Astrocyte (in vitro differentiated cells and primary cell): Measurements from ENCODE around the gene CREB3L1. TPM values are rescaled to one million over a fixed set of nuclear protein-coding genes. Genes with fewer than 3 reads are reported as not detected.

Experiments used
- DNase-seq: peaks from one replicate; pipeline ENCODE4 v3.0.0-alpha.2; 2010; ENCODE audit warnings: low read depth
- FAIRE-seq: peaks from 2 replicates; lab custom pipeline; 2011; peaks lifted over from hg19 to GRCh38; lab: Jason Lieb, UNC
- H2AFZ ChIP-seq: 2 replicates; pipeline ENCODE4 v1.6.0; 2012; ENCODE audit warnings: low read depth, low read length, inconsistent platforms
- H3K27ac ChIP-seq: 2 replicates; pipeline ENCODE4 v1.5.1; 2011; ENCODE audit warnings: low read depth, low read length, inconsistent platforms
- H3K27me3 ChIP-seq: 2 replicates; pipeline ENCODE4 v1.6.0; 2011; ENCODE audit warnings: low read length, inconsistent platforms; ENCODE audit not compliant: insufficient read depth
- H3K36me3 ChIP-seq: 2 replicates; pipeline ENCODE4 v1.5.1; 2011; ENCODE audit warnings: low read length, inconsistent platforms; ENCODE audit not compliant: insufficient read depth
- H3K4me1 ChIP-seq: 2 replicates; pipeline ENCODE4 v1.5.1; 2011; ENCODE audit warnings: low read length, inconsistent platforms; ENCODE audit not compliant: insufficient read depth
- H3K4me2 ChIP-seq: 2 replicates; pipeline ENCODE4 v1.6.0; 2012; ENCODE audit warnings: low read length, inconsistent platforms
- H3K4me3 ChIP-seq: 2 replicates; pipeline ENCODE4 v1.5.1; 2011; ENCODE audit warnings: low read depth, mild to moderate bottlenecking, low read length, inconsistent platforms; ENCODE audit not compliant: insufficient read depth
- H3K79me2 ChIP-seq: 2 replicates; pipeline ENCODE4 v1.6.0; 2012; ENCODE audit warnings: mild to moderate bottlenecking, low read length, inconsistent platforms; ENCODE audit not compliant: insufficient read depth
- H3K9ac ChIP-seq: 2 replicates; pipeline ENCODE4 v1.6.0; 2012; ENCODE audit warnings: mild to moderate bottlenecking, low read length, inconsistent platforms
- H3K9me3 ChIP-seq: 2 replicates; pipeline ENCODE4 v1.5.1; 2012; ENCODE audit warnings: low read depth, mild to moderate bottlenecking, low read length, inconsistent platforms; ENCODE audit not compliant: insufficient read depth
- H4K20me1 ChIP-seq: 2 replicates; pipeline ENCODE4 v1.6.0; 2012; ENCODE audit warnings: low read length, inconsistent platforms; ENCODE audit not compliant: insufficient read depth
- H3K27ac Mint-ChIP-seq: one replicate; pipeline ENCODE4 v1.8.0; 2021; ENCODE audit warnings: mild to moderate bottlenecking, mixed read lengths; ENCODE audit not compliant: unreplicated experiment
- H3K27me3 Mint-ChIP-seq: one replicate; pipeline ENCODE4 v1.8.0; 2021; ENCODE audit warnings: low read depth, mixed read lengths; ENCODE audit not compliant: unreplicated experiment
- H3K36me3 Mint-ChIP-seq: one replicate; pipeline ENCODE4 v1.8.0; 2021; ENCODE audit warnings: low read depth, mixed read lengths; ENCODE audit not compliant: unreplicated experiment
- H3K4me1 Mint-ChIP-seq: one replicate; pipeline ENCODE4 v1.8.0; 2021; ENCODE audit warnings: low read depth, mixed read lengths; ENCODE audit not compliant: unreplicated experiment
- H3K4me3 Mint-ChIP-seq: one replicate; pipeline ENCODE4 v1.8.0; 2021; ENCODE audit warnings: mild to moderate bottlenecking, moderate library complexity, mixed read lengths; ENCODE audit not compliant: unreplicated experiment
- H3K9me3 Mint-ChIP-seq: one replicate; pipeline ENCODE4 v1.8.0; 2021; ENCODE audit warnings: mild to moderate bottlenecking, mixed read lengths; ENCODE audit not compliant: unreplicated experiment
- EZH2 ChIP-seq: IDR thresholded peaks from 2 replicates; pipeline ENCODE4 v1.6.1; 2012; ENCODE audit warnings: mild to moderate bottlenecking, low read length, inconsistent platforms; ENCODE audit not compliant: insufficient read depth
- total RNA-seq: library from RNA; stranded (reverse); gene quantifications from 2 replicates; pipeline ENCODE4 v1.2.1, GENCODE V29; 2021
- TF ChIP-seq, protein P1 (sequence below): IDR thresholded peaks from 2 replicates; pipeline ENCODE4 v1.5.1; 2011; ENCODE audit warnings: low read depth, mild to moderate bottlenecking, inconsistent platforms, low read length, moderate library complexity; ENCODE audit not compliant: insufficient read depth

CREB3L1 gene
- total RNA-seq, 1 donor from 2014 or later = 324 TPM

DNA sequence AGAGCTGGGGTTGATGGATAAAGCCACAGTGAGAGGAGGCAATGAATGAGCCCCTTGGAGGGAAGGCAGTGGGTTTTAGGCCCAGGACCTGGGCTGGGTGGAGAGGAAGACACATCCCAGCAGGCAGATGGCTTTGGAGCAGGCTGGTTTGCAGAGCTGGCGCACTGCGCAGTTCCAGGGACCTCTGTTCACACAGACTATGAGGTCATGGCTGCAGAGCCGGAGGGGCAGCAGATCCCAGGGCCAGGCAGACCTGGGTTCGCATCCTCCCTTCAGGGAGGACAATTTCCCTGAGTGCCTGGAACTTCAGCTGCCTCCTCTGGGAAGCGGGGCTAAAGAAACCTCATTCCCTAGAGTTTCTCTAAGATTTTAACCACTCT is 41.6 kb downstream of the CREB3L1 start:
- Histone ChIP-seq H3K4me1 (no peaks in the 10 kb centered on the region), H3K27ac (no peak overlapping the region), H3K27me3 (no peaks in the 10 kb centered on the region), H3K9ac (no peak overlapping the region), H2AFZ (no peak overlapping the region), H3K4me3 (no peak overlapping the region), H3K79me2 (no peaks in the 10 kb centered on the region), H3K9me3 (no peaks in the 10 kb centered on the region), H3K4me2 (no peak overlapping the region), H3K36me3 (peaks cover 50% of the 10 kb centered on the region), H4K20me1 (peaks cover 43% of the 10 kb centered on the region)
- Mint-ChIP-seq H3K4me1 (peaks cover 11% of the 10 kb centered on the region), H3K36me3 (peaks cover 41% of the 10 kb centered on the region), H3K4me3 (no peak overlapping the region), H3K9me3 (peaks cover 1% of the 10 kb centered on the region), H3K27me3 (no peaks in the 10 kb centered on the region), H3K27ac (no peak overlapping the region)
- no peak for FAIRE-seq
- DNase-seq = no peak
- TF ChIP-seq EZH2 = no peak
- TF ChIP-seq, protein P1, sequence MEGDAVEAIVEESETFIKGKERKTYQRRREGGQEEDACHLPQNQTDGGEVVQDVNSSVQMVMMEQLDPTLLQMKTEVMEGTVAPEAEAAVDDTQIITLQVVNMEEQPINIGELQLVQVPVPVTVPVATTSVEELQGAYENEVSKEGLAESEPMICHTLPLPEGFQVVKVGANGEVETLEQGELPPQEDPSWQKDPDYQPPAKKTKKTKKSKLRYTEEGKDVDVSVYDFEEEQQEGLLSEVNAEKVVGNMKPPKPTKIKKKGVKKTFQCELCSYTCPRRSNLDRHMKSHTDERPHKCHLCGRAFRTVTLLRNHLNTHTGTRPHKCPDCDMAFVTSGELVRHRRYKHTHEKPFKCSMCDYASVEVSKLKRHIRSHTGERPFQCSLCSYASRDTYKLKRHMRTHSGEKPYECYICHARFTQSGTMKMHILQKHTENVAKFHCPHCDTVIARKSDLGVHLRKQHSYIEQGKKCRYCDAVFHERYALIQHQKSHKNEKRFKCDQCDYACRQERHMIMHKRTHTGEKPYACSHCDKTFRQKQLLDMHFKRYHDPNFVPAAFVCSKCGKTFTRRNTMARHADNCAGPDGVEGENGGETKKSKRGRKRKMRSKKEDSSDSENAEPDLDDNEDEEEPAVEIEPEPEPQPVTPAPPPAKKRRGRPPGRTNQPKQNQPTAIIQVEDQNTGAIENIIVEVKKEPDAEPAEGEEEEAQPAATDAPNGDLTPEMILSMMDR = no peak

DNA sequence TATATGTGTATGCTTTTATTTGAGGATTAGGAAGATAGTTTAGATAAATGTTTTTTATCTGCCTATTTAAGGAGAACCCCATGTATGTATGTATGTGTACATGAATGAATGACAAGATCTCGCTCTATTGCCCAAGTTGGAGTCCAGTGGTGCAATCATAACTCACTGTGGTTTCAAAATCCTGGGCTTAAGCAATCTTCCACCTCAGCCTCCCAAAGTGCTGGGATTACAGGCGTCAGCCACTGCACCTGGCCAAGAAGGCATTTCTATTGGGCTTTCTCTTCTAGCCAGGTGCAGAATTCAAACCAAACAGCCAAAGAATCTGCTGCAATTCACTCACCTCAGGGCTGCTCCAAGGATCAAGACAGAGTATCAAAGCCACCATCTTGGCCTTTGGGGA is 44.3 kb downstream of the CREB3L1 start:
- Mint-ChIP-seq H3K4me1 (peaks cover 13% of the 10 kb centered on the region), H3K27me3 (no peaks in the 10 kb centered on the region), H3K36me3 (peaks cover 39% of the 10 kb centered on the region), H3K4me3 (no peak overlapping the region), H3K9me3 (peaks cover 1% of the 10 kb centered on the region), H3K27ac (peak overlapping the region; percentile 22)
- no peaks in the 10 kb centered on the region for H3K27me3 ChIP-seq
- H3K4me2 ChIP-seq = no peak overlapping the region
- H3K79me2 ChIP-seq = no peaks in the 10 kb centered on the region
- no peaks in the 10 kb centered on the region for H3K9me3 ChIP-seq
- no peak overlapping the region for H3K27ac ChIP-seq
- no peak for TF ChIP-seq EZH2
- TF ChIP-seq, protein P1 = no peak
- DNase-seq (no peak), FAIRE-seq (no peak)
- H3K9ac ChIP-seq = no peak overlapping the region
- H3K36me3 ChIP-seq = peaks cover 41% of the 10 kb centered on the region
- H3K4me1 ChIP-seq = no peaks in the 10 kb centered on the region
- no peak overlapping the region for H2AFZ ChIP-seq
- no peak overlapping the region for H3K4me3 ChIP-seq
- H4K20me1 ChIP-seq = peaks cover 33% of the 10 kb centered on the region

DNA sequence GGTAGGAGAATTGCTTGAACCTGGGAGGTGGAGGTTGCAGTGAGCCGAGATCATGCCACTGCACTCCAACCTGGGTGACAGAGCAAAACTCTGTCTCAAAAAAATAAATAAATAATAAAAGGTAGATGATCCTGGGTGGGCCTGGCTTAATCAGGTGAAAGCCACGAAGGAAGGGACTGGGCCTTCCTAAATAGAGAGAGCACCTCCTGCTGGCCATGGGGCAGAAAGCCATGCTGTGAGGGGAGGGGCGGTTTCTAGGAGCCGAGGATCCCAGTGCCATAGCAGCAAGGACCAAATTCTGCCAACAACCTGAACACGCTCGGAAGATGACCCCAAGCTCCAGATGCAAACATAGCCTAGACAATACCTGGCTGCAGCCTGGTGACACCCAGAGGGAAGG is 45.3 kb downstream of the CREB3L1 start:
- Histone ChIP-seq H3K4me2 (no peak overlapping the region), H3K9me3 (no peaks in the 10 kb centered on the region), H3K27ac (no peak overlapping the region), H3K27me3 (no peaks in the 10 kb centered on the region), H3K9ac (no peak overlapping the region), H2AFZ (no peak overlapping the region), H3K79me2 (no peaks in the 10 kb centered on the region), H4K20me1 (peaks cover 24% of the 10 kb centered on the region), H3K4me3 (no peak overlapping the region), H3K4me1 (no peaks in the 10 kb centered on the region), H3K36me3 (peaks cover 31% of the 10 kb centered on the region)
- H3K36me3 Mint-ChIP-seq = peaks cover 41% of the 10 kb centered on the region
- TF ChIP-seq, protein P1 = peak; percentile 12
- TF ChIP-seq EZH2 = no peak
- no peaks in the 10 kb centered on the region for H3K27me3 Mint-ChIP-seq
- H3K9me3 Mint-ChIP-seq = peaks cover 1% of the 10 kb centered on the region
- peaks cover 13% of the 10 kb centered on the region for H3K4me1 Mint-ChIP-seq
- peak overlapping the region; percentile 69 for H3K27ac Mint-ChIP-seq
- FAIRE-seq (no peak), DNase-seq (no peak)
- H3K4me3 Mint-ChIP-seq = no peak overlapping the region
